ENCODE data around the gene RAD51AP1. TPM values are rescaled to one million over a fixed set of nuclear protein-coding genes. Genes with fewer than 3 reads are reported as not detected.

RAD51AP1 gene
- total RNA-seq, 2 experiments from 2014 or later: 69.2 to 81.3 TPM

- Histone ChIP-seq H3K79me2 (ENCODE audit: insufficient read depth, low read depth, low read length) (peaks cover 14% of the 10 kb centered on the region; the same call in 1 of the 2 replicates), H3K4me2 (ENCODE audit: low read length) (no peak overlapping the region), H2AFZ (ENCODE audit: low read length) (no peak overlapping the region), H3K9me3 (ENCODE audit: low read length) (no peaks in the 10 kb centered on the region), H3K4me1 (ENCODE audit: insufficient read depth, low read length, poor library complexity, severe bottlenecking) (no peaks in the 10 kb centered on the region), H4K20me1 (ENCODE audit: insufficient read depth, low read length) (no peaks in the 10 kb centered on the region), H3K36me3 (ENCODE audit: insufficient read depth, low read length) (peaks cover 25% of the 10 kb centered on the region), H3K27ac (ENCODE audit: low read depth, low read length, poor library complexity, severe bottlenecking) (no peak overlapping the region), H3K4me3 (ENCODE audit: low read depth, low read length, poor library complexity, severe bottlenecking) (no peak overlapping the region), H3K9me2 (ENCODE audit: insufficient read depth, low read length) (no peaks in the 10 kb centered on the region)
- ChIA-PET CTCF (ENCODE audit: unreplicated experiment) (no interaction called here), POLR2A (interaction anchor here (1.7 kb wide), 1 partner anchor 35 kb away, joined by 4 read pairs; no protein-coding TSS in a partner anchor)
- no peak for DNase-seq (ENCODE audit: low spot score)
- BruUV-seq (replicated peaks): no TSS peak
- intact Hi-C loops (cut with micrococcal nuclease; ENCODE audit: unreplicated experiment): no loop called here
- TF ChIP-seq CTCF (conservative IDR thresholded peaks at IDR 0.05; ENCODE audit: low read length) (no peak), EZH2phosphoT487 (IDR thresholded peaks at IDR 0.05; ENCODE audit: borderline replicate concordance, low read depth, low read length) (no peak)
These were observed 70.4 kb downstream of the RAD51AP1 start for GRCh38 chr12:4609071-4609470.

Other genes starting within 250 kb of the RAD51AP1 start
- gene TIGAR, start 217.7 kb upstream of the RAD51AP1 start, total RNA-seq (2014; rRNA removed; shearing (Covaris generic)): 8.0 and 15.4 TPM in 2 replicates
- gene TIGAR, start 217.7 kb upstream of the RAD51AP1 start, total RNA-seq (2022): 18.2 and 24.7 TPM in 2 replicates
- 0.16 TPM in 1 of 2 replicates, not detected in the other for gene FGF23, start 159.2 kb upstream of the RAD51AP1 start, total RNA-seq (2014; rRNA removed; shearing (Covaris generic))
- not detected in 2 replicates for gene FGF23, start 159.2 kb upstream of the RAD51AP1 start, total RNA-seq (2022)
- gene FGF6, start 93.1 kb upstream of the RAD51AP1 start, total RNA-seq (2014; rRNA removed; shearing (Covaris generic)): not detected in 2 replicates
- gene FGF6, start 93.1 kb upstream of the RAD51AP1 start, total RNA-seq (2022): not detected in 2 replicates
- gene DYRK4, start 23.3 kb downstream of the RAD51AP1 start, total RNA-seq (2014; rRNA removed; shearing (Covaris generic)): 32.3 and 33.9 TPM in 2 replicates
- 21.3 and 23.1 TPM in 2 replicates for gene DYRK4, start 23.3 kb downstream of the RAD51AP1 start, total RNA-seq (2022)
- 0.92 and 1.2 TPM in 2 replicates for gene AKAP3, start 110.2 kb downstream of the RAD51AP1 start, total RNA-seq (2014; rRNA removed; shearing (Covaris generic))
- 2.4 and 3.7 TPM in 2 replicates for gene AKAP3, start 110.2 kb downstream of the RAD51AP1 start, total RNA-seq (2022)
- 69.1 and 72.0 TPM in 2 replicates for gene NDUFA9, start 110.2 kb downstream of the RAD51AP1 start, total RNA-seq (2014; rRNA removed; shearing (Covaris generic))
- 83.9 and 123 TPM in 2 replicates for gene NDUFA9, start 110.2 kb downstream of the RAD51AP1 start, total RNA-seq (2022)
- gene GALNT8, start 181.5 kb downstream of the RAD51AP1 start, total RNA-seq (2014; rRNA removed; shearing (Covaris generic)): 0.60 TPM in 1 of 2 replicates, not detected in the other
- gene GALNT8, start 181.5 kb downstream of the RAD51AP1 start, total RNA-seq (2022): 0.52 TPM in 1 of 2 replicates, not detected in the other